ENCODE results near the gene CACNA1C.

DNA sequence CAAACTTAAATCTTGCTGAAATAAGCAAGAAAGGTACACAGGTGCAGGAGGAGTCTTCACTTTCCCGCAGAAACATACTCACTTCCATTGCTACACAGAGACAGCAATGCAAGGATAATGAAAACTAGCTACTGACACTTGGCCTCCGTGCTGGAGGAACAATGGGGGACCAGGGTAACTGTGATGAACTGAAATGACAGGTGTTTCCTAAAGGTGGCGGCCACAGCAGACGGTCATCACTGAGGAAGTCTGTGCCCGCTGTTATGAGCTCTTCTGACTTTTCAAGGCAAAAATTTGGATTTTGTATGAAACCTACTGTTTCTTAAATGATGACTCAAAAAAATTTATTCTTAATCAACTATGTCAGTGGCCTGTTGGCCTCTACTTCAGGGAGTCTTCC, 189.4 kb downstream of the CACNA1C start:
- TF ChIP-seq, protein P1, sequence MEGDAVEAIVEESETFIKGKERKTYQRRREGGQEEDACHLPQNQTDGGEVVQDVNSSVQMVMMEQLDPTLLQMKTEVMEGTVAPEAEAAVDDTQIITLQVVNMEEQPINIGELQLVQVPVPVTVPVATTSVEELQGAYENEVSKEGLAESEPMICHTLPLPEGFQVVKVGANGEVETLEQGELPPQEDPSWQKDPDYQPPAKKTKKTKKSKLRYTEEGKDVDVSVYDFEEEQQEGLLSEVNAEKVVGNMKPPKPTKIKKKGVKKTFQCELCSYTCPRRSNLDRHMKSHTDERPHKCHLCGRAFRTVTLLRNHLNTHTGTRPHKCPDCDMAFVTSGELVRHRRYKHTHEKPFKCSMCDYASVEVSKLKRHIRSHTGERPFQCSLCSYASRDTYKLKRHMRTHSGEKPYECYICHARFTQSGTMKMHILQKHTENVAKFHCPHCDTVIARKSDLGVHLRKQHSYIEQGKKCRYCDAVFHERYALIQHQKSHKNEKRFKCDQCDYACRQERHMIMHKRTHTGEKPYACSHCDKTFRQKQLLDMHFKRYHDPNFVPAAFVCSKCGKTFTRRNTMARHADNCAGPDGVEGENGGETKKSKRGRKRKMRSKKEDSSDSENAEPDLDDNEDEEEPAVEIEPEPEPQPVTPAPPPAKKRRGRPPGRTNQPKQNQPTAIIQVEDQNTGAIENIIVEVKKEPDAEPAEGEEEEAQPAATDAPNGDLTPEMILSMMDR (IDR thresholded peaks at IDR 0.05), result no peak
- no peak for TF ChIP-seq POLR2A (IDR thresholded peaks at IDR 0.05)
